NB4 (cell line): ENCODE data around the gene NXN.

ENCODE experiments used
- MAX ChIP-seq: IDR thresholded peaks from 2 replicates; pipeline ENCODE4 v1.6.1; 2011; ENCODE audit warnings: low read depth, low read length
- MYC ChIP-seq: IDR thresholded peaks from 2 replicates; pipeline ENCODE4 v1.6.1; 2011; ENCODE audit warnings: low read depth, low read length
- POLR2A ChIP-seq: IDR thresholded peaks from 2 replicates; pipeline ENCODE4 v1.6.1; 2011; ENCODE audit warnings: mild to moderate bottlenecking; ENCODE audit not compliant: insufficient read length; ENCODE audit errors: extremely low read depth
- TF ChIP-seq, protein P1 (sequence below): IDR thresholded peaks from one replicate; pipeline ENCODE4 v1.5.1; 2012; ENCODE audit warnings: low read depth, low read length

DNA sequence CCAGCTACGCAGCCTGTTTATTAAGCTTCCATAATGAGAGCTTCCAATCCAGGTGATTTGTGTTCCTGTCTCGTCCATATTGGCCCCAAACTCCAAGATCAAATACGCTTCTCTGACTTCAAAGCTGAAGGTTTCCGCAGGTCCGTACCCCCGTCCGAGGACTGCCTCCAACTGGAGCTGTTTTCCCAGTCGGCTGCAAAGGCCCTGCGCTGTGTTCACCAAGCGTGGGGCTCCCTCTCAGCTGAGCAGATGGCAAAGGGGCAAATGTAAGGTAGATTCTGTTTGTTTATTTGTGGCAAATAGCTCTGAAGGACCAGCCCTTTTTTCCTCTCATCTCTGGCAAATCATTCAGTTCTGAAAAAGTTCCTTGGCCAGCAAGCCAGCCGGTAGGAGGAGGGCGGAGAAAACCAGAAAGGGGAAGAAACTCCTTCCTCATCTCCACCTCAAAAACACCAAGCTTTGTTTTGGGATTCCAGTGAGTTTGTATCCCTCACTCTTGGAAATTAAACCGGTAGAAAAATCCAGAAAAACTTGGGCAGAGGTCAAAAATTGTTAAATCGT lies 35.2 kb downstream of the NXN start:
- TF ChIP-seq POLR2A (no peak), MAX (no peak), MYC (no peak)
- TF ChIP-seq, protein P1, sequence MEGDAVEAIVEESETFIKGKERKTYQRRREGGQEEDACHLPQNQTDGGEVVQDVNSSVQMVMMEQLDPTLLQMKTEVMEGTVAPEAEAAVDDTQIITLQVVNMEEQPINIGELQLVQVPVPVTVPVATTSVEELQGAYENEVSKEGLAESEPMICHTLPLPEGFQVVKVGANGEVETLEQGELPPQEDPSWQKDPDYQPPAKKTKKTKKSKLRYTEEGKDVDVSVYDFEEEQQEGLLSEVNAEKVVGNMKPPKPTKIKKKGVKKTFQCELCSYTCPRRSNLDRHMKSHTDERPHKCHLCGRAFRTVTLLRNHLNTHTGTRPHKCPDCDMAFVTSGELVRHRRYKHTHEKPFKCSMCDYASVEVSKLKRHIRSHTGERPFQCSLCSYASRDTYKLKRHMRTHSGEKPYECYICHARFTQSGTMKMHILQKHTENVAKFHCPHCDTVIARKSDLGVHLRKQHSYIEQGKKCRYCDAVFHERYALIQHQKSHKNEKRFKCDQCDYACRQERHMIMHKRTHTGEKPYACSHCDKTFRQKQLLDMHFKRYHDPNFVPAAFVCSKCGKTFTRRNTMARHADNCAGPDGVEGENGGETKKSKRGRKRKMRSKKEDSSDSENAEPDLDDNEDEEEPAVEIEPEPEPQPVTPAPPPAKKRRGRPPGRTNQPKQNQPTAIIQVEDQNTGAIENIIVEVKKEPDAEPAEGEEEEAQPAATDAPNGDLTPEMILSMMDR = no peak
